CD4-positive, alpha-beta T cell treated with Interleukin-17A for 1 hour (primary cell): ENCODE results near the gene CCDC197.

ENCODE experiments used
- DNase-seq: peaks from one replicate; pipeline ENCODE4 v3.0.0-alpha.2; 2020

The CCDC197 gene

GRCh38 chr14:93997082-93997481 is at the start of gene CCDC197:
Gene CCDC197 (plus strand): TSS chr14:93997301. CDS start chr14:93998132, 831 bp downstream.
- DNase-seq = no peak

GRCh38 chr14:93949511-93950075 is 47.5 kb upstream of the CCDC197 start:
- DNase-seq = no peak

DNA sequence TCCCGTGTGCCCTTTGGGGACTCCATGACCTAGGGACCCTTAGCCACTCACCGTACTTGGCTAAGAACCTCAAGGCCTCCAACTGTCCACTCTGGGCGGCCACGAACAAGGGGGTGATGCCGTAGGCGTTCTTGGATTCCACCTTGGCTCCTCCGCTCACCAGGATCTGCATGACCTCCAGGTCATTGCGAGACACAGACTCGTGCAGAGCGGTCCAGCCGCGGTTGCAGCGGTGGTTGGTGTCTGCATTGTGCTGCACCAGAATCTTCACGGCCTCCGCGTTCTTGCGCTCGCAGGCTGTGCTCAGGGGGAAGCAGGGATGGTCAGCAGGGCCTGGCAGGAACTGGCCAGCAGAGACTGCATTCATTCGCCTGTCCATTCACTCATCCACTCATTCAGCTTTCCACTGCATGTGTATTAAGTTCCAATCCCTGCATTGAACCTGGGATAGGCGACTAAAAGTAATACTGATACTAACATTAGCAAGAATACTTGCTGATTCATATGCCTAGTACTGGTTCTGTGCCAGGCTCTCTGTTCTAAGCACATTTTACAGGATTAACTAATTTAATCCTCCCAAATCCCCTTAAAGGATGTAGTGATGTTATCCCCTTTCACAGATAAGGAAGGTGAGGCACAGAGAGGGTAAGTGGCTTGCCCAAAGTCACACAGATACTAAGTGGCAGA is 46.0 kb upstream of the CCDC197 start:
- DNase-seq = no peak

GRCh38 chr14:93951635-93952540 is 45.2 kb upstream of the CCDC197 start:
- DNase-seq = no peak

GRCh38 chr14:93952829-93953228 is 44.3 kb upstream of the CCDC197 start:
- DNase-seq = no peak

DNA sequence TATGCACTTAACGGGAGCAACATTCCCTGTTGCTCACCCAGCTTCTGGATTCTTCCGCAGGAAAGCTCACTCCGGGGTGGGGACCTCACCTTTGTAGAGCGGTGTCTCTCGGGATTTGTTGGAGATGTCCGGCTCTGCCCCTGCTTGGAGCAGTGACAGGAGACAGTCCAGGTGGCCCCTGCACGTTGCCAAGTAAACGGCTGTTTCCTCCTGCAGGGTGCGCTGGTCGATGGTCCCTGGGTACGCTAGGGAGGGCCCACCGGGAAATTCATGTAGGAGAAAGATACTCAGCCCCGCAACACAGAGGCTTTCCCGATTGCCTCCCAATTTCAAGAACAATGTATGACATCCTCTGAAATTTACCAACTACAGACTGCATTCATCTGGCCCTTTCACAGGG is 43.8 kb upstream of the CCDC197 start:
- DNase-seq = no peak

DNA sequence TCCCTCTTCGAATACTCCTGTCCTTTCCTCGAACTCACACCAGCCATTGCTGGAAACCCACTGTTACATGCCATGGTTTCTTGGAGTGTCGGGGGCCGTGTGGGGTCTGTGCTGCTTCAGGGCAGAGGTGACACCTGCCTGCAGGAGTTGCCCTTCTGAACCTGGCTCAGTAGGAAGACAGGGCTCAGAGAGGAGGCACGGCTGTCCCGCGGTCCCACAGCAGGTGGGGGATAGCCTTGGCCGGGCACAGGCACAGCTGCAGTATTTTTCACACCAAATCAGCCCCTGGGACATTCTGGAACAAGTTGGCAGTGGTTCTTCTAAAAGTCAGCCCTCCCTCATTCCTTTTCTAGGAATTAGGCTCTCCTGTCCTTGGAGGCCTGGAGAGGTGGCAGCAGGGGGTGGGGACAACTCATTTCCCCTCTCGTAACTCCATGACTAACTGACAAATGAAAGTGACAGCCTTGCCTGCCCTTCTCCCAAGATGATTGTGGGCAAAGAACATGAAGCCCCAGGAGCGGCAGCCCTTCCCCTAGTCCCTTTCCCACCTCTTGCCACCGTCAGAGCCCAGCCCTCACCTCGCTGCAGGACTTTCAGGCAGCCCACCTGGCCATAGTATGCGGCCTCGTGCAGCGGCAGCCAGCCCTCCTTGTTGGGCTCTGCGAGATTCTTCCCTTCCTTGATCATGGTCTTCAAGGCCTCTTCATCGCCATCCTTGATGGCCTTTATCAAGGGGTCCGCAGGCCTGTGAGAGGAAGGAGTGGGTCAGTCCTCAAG is 43.2 kb upstream of the CCDC197 start:
- DNase-seq = no peak

DNA sequence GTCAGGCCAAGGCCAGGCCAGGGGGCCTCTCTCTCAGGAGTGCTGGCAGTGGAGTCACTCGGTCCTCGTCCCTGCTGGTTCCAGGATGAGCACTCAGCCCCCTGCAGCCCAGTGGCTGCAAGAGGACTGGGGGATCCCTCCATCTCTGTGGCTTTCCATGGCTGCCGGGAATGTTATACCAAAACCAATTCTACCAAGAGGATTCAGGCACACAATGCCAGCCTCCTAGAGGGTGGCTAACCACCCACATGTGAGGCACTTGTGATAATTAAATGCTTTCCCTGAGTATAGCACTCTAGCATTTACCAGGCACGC is 42.6 kb upstream of the CCDC197 start:
- DNase-seq = no peak

DNA sequence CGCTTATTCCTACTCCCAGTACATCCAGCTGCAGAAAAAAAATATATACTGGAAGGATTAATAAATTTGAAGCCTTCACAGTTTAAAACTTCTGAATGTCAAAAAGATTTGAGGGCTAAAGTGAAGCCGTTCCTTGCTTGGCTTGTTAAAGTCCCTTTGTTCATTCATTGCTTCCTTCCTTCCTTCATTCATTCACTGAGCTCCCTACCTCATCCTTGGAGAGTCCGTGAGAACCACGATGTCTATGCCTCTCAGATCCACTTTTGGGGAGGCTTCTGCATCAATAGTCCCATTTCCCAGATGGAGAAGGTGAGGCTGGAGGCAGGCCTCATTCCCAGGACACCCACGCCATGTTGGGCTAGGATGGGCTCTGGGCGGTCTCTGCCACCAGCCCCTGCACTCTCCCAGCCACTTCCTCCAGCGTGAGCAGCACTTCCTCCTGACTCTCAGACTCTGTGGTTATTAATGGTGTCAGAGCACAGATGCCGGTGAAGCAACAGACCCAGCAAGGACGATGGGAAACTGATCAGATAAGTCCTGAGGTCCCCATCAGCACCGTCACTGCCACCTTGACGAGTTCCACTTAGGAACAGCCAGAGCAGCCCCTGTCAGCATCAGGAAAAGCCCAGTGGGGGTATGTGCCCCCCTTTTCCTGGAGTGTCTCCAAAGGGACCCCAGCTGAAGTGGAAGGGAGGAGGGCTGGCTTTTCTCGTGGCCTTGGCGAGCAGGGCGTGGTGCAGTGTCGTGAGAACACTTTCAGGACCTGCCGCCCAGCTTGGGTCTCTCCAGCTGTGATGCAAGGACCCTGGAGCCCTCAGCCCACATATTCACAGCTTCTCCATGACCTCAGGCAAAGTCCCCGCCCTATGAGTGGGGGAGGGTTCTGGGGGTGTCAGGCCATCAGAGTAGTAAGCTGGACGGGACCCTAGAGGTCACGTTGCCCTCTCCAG is 41.9 kb upstream of the CCDC197 start:
- DNase-seq = peak; percentile 77

DNA sequence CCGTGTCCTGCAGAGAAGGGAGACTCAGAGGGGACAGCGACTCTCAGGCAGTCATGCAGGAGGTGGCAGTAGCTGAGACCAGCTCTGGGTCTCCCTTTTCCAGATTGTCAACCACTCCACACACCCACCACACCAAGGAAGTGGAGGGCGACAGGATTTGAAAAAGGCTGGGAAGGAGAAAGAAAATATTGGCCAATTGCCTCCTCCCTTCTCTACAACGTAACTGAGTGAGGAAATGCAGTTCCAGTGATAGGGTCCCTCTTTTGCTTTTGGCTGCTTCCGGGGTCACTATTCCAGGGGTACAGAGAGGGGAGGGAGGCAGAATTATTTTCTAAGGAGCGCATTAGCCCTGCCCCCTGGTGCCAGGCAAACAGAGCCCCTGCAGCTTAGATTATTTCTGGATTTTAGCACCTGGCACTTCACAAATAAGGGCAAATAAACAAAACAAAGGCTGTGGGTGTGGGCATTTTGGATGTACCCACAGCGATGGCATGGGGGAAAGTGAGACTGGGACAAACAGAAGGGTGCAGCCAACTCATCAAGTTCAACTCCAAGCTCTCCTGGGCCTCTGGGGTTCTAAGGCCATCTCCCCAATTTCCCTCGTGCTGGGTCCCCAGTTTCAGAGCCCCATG is 41.1 kb upstream of the CCDC197 start:
- no peak for DNase-seq

DNA sequence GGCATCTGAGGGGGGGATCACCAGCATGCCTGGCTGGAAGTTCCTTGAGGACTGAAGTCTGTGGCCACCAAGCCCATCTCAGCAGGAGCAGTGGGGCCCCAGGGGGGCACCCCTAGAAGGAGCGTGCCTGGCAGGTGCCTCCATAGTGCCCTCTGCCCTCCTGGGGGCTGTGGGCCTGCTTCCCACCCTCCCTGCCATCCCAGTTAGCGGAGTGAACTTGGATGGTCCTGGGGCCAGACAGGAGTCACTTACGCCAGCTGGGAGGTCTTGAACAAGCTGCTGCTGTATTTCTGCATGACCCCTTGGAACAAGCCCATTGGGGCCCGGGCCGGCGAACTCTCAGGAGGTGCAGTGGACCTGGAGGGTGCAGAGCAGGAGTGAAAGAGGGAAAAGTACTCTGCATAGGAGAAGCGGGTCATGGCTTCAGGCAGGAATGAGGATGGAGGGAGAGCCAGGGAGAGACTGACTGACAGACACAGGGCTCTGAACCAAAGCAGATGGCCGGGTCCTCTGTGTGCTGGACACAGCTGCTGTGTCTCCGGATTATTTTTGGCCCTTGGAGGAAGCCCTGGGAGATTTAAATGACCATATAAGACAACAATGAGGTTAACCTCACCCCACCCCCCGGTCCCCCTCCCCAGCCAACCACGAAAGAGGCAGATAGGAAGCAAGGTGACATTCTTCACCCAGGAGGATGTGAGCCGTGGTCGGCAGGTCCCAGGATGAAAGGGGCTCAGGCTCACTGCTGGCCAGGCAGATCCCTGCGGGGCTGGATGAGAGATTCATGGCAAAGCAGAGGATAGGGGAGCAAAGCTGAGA is 40.4 kb upstream of the CCDC197 start:
- peak; percentile 30 for DNase-seq

GRCh38 chr14:93957333-93957710 is 39.8 kb upstream of the CCDC197 start:
- DNase-seq = no peak

DNA sequence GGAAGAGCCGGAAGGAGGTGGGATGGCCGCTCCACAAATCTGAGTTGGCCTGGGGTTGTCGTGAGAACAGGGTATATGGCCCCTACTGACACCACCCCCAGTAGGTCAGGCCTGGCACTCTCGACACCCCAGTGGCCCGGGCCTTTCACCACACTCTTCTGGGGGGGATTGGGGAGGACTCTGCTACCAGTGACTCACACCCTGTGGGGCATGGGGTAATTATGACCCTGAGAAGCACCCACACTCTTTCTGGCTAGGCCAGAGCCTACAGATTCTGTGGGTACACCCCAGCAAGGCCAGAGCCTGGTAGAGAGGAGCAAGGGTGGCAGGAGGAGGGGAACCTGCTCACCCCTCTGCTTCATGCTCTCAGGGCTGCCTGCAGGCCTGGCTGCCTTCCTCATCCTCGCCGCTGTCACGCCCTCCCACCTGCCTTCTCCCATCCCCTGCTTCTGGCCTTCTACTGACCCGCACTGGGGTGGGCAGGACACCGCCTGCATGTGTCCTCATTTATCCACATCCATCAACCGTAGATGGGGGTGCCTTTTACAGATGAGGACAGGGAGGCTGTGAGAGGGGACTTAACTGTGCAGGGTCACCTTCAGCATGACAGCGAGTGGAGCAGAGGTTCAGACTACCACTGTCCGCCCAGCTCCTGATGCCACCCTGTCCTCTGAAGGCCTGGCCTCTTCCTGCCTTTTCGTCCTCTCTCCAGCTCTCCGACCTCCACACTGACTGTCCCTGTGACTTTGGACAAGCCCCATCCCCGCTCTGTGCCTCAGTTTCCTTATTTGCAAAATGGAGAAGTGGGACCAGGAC is 39.1 kb upstream of the CCDC197 start:
- no peak for DNase-seq

GRCh38 chr14:93958567-93959238 is 38.4 kb upstream of the CCDC197 start:
- no peak for DNase-seq

DNA sequence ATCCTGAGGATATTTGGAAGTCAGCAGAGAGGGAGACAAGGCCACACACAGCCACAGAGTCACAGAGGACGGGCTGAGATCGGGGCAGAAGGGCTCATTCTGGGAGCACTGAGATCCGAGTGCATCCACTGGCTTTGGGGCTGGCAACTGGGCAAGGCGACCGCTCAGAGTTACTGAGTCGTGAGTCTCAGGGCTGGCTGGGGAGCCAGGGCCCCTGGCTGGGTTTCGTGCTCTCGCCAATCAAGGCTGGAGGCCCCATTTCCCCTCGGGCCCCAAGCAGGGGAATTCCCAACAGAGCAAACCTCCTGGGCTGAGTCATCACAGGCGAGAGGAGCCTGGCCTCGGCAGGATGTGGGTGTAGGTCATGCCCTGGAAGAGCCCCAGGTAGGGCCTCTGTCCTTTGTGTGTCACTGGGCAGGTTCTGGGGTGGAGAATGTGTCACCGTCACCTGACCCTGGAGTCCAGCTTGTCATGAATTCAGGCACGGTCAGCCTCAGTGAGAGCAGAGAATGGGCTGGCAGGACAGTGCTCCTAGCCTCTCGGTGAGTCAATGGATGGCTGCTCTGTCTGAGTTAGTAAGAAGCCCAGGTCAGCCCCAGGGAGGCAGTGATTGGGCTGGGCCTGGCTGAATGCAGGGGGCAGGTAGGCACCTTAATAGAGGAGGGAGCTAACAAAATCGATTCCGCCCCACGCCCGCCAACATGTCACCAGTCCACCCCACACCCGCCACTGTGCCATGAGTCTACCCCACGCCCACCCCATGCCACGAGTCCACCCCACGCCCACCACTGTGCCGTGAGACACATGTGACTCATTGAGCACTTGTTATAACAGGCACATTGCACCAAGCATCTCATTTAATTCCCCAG is 37.6 kb upstream of the CCDC197 start:
- peak; percentile 95 for DNase-seq

DNA sequence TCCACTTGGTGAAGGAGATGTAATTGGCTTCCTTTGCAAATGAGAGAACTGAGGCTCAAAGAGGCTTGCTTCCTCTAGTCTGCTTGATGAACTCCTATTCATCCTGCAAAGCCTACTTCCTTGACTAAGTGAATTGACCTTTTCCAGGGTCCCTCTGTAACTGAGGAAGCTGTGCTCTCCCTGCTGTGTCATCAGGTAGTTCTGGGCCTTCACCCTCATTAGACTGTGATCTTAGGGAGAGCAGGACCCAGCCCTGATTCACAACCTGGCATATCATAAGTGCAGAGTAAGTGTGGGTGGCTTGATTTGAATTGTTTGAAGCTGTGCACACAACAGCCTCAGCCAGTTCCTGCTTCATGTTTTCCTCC is 37.0 kb upstream of the CCDC197 start:
- peak; percentile 18 for DNase-seq

- DNase-seq = no peak
These were observed 36.2 kb upstream of the CCDC197 start for GRCh38 chr14:93960774-93961438.

- no peak for DNase-seq
These were observed 35.5 kb upstream of the CCDC197 start for GRCh38 chr14:93961620-93962019.
